GM19328 (cell line): ENCODE results near the gene UBE2H.

ENCODE experiments used
- ATAC-seq: cut with Tn5 transposase; IDR thresholded peaks from one replicate; pipeline ENCODE4 v1.9.1; 2021; ENCODE audit warnings: mild to moderate bottlenecking, moderate library complexity; ENCODE audit not compliant: unreplicated experiment

The UBE2H gene

DNA sequence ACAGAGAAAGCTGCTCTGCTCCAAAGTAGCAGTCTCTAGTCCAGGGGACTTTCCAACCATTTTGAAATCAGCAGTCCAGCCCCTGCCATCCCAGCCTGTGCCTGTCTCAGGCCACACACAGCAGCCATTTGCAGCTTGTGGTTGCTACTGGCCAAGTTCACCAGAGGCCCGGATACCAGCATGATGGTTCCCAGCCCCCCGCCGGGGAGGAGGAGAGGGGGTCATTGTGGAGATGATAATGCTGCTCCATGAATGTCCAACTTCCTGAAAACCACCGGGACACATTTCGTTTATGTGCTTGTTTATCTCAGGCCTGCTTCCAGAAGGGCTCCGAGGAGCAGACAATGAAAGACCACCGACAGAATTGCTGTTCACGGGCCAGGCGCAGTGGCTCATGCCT is 160.0 kb downstream of the UBE2H start:
- ATAC-seq, result no peak

DNA sequence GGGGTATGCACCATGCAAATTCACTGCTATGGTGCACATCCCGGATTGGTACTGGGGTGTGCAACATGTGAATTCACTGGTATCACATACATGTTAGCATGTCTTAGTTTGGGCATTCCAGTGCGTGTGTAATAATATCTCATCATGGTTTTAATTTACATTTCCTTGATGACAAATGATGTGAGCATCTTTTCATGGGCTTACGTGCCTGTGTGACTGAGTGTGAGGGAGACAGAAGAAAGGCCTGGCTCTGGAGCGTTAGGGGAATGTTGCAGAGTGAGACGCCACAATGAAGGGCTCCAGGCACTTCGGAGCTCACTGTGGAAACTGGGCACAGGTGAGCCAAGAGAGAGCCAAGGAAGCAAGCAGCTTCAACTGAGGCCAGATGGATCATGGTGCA is 162.6 kb downstream of the UBE2H start:
- ATAC-seq, result no peak

DNA sequence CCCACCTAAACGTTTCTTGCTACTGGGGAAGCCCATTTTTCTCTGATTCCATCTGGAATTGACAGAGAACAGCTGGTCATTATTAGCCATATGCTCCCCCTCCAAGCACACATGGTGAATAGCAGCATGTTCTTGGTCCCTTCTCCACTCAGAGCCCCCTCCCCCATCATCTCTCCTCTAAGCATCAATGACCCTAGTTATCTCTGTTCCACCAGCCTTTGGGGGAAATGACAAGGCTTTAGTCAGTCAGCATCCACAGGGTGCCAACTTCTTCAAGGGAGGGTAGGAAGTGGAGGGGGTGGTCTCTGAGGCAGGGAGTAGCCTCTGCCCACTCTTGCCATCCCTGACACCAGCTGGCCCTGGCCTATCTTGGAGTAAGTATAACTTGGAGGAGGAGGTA is 163.1 kb downstream of the UBE2H start:
- ATAC-seq, result no peak

DNA sequence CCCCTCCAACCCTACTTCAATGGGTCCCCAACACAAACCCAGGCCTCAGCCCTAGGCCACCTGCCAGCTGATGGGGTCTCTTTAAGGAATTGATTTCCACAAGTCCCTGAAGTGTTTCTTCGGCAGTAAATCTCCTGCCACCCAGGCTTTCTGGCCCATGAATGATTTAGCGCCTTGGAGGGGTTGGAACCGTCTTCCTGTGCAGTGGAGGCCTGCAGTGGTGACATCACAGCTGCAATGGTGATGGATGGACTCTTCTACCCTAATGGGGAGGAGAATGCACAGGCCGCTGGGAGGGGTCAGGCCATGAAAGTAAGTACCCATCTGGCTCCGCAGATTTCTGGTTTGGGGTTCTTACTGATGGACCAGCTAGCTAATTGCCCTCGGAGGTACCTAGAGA is 163.8 kb downstream of the UBE2H start:
- ATAC-seq, result no peak

DNA sequence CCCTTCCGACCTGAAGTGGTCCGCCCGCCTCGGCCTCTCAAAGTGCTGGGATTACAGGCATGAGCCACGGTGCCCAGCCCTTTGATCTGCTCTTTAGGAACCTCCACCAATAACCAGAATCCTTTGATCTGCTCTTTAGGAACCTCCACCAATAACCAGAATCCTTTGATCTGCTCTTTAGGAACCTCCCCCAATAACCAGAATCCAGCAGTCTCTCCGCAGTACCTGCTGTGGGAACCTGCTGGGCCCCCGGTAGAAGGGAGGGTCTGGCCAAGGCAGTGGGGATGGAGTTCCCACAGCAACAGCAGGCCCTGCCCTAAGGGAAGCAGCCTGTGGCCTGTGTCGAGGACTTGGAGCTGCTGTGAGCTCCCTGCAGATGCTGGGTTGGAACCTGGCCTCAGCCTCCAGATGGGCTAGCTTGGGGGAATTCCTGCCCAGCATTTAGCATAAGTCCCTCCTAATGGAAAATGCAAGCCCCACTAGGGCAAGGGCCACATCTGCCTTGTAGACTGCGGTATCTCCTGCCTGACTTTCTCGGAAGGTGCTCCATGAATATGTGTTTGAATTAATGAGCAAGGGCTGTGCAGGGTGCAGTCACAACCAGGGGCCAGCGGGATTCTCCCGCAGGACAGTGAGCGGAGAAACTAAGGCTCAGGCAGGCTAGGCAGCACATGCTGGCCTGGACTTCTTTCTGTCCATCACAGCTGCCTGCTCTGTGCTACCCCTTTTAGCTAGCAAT is 165.8 kb downstream of the UBE2H start:
- no peak for ATAC-seq

DNA sequence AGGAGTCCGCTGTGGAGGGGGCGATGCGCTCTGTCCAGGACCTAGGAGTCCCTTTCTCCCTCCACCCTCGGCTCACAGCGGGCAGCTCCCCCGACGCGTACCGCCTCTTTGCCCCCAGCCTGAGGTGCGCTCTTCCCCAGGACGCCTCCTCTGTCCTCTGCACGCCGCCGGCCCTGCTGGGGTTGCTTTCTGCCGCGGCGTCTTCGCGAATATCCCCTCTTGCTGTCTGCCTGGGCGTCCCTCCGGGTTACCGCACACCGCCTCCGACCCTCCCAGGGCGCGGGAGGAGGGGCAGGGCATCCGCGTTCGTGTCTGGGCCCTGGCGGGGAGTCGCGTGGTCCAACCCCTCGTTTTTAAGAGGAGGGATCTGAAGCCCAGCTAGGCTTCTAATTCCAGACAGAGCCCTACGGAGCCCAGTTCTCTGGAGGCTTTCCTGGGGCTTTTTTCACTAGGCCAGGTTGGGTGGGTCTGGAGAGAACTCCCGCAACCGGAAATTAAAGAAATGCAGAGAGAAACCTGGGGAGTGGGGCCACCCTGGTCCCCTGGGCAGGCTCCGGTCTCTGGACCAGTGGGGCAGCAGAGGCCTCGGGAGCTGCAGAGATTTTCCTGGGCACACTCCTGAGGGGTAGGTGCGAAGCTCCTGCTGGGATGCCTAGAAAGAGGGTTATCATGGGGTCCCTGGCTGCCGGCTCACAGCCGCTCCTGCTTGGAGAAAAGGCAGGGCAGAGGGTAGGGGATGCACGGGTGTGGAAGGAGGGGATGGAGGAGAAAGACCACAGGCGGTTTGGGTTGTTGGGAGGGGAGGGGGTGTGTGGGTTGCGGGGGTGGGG is 166.9 kb downstream of the UBE2H start:
- ATAC-seq, result no peak

DNA sequence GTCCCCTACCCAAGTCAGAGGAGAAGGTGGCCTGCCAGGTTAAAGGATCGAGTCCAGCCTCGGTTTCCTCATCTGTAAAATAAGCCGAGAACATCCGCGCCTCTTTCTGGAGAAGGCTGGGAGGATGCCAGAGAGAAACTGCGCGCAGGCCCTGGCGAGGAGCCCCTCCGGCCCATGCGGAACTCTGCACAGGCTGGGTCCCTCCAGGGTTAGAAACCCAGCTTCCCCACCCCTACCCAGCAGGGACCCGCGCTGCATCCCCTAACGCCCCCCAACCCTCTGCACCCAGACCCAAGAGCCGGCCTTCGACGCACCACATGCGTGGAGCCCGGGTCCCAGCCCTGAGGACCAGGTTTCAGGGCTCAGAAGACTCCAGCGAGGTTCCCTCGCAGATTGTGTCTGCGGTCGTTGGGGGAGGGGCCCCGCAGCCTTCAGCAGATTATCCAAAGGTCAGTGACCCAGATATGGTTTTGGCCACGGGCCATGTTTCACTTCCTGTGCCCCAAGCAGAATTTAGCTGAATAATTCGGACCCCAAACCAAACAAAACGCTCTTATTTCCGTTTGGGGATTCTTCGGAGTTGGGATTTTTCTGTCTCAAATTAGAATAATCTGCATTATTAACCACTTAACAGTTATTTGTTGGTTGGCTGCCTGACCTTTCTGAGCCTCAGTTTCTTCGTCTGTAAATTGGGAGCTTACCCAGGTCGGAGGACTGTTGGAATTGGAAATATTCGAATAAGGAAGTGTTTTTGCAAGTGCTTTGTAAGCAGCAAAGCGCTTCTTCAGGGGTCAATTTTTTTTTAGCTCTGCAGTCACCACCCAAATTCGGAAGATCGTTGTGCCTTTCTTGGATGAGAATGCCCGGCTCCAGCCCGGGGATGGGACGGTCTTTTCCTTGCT is 167.7 kb downstream of the UBE2H start:
- no peak for ATAC-seq

DNA sequence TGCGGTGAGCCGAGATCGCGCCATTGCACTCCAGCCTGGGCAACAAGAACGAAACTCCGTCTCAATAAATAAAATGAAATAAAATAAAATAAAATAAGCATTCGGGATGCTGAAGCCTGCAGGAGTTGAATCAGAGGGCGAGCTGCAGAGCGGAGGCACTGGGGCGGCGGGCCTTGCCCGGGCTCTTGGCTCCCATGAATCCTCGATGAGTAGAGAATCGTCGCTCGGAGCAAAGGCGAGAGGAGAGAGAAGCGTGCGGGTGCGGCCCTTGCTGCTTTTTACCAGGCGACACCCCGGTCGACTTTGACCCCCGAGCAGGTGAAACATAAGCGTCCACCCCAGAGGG is 168.3 kb downstream of the UBE2H start:
- no peak for ATAC-seq

DNA sequence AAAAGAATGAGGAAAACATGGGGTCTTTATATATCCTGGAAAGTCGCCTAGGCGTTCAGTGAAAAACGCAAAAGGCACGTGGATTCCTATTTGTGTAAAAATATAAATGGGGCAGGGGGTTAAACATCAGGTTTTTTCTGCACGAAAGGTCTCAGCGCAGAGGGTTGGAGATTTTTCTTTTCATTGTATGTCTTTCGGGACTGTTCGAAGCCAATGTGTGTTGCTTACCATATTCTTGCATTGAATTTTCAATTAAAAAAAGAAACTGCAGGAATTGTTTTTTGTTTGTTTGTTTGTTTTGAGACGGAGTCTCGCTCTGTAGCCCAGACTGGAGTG is 169.2 kb downstream of the UBE2H start:
- no peak for ATAC-seq

DNA sequence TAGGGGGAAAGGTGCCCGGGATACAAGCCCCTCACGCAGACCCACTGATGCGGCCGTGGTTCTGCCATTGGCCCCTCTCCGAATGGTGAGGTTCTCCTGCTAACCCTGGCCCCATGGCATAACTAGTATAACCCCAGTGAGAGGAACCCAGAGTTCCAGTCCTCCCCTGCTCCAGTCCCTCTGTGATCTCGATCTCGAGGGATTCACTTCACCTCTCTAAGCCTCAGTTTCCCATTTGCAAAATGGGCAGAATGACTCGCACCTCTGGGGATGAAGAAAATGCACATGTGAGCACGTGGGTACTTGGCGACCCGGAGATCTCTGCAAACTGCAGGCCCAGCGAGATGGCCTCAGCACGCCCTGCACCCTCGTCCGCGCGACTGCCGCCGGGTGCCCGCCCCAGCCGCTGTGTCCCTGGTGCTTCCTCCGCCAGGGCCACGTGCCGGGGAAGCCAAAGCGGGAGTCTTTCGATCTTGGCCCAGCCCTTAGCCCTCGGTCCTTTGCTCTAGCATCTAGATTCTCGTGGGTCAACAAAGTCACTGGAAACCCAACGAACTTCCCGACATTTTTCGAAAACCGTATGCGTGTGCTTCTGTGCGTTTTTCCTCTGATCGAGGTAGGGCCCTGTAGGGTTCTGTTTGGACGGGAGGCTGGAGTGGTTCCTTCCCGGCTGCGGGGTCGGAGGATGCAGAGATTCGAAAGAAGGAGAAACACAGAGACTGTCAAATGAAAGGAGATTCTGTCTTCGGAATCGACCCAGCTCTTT is 169.8 kb downstream of the UBE2H start:
- no peak for ATAC-seq

DNA sequence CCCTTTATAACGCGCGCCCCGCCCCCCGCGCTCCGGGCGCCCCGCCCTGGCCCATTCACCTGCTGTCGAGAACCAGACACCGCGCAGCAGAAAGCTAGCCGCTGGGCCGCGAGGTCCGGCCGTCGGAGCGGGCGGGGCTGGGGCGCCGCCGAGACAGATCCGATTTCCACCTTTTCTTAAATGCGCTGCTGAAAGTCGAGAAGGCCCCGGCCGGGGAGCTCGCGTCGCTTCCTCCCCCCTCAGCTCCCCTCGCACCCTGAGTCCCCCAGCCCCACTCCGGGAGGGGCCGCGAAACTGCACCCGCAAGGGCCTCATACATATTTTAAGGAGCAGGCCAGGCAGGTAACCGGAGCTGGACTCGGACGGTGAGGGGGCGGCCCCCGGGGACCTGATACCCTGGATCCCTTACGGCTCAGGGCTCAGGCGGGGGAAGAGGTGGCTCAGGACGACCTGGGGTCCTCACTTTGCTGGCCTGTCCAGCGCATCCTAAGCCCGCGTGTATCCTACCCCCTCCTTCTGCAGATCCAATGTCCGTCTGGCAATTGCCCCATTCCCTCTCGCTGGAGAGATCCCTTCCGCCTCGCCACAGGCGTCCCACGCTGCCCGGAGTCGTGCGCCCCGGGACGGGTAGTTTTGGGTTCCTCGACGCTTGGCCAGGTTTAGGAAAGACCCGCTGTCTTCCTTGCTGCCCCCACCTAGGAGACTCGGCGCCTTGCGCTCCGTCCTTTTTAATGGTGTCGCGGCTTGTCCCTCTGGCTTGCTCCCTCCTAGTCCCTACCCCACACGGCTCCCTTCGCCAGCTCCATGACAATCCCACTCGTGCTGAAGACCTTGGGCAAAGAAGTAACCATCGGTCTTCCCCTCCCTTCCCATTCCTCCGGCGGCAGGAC is 170.6 kb downstream of the UBE2H start:
- ATAC-seq, result no peak

DNA sequence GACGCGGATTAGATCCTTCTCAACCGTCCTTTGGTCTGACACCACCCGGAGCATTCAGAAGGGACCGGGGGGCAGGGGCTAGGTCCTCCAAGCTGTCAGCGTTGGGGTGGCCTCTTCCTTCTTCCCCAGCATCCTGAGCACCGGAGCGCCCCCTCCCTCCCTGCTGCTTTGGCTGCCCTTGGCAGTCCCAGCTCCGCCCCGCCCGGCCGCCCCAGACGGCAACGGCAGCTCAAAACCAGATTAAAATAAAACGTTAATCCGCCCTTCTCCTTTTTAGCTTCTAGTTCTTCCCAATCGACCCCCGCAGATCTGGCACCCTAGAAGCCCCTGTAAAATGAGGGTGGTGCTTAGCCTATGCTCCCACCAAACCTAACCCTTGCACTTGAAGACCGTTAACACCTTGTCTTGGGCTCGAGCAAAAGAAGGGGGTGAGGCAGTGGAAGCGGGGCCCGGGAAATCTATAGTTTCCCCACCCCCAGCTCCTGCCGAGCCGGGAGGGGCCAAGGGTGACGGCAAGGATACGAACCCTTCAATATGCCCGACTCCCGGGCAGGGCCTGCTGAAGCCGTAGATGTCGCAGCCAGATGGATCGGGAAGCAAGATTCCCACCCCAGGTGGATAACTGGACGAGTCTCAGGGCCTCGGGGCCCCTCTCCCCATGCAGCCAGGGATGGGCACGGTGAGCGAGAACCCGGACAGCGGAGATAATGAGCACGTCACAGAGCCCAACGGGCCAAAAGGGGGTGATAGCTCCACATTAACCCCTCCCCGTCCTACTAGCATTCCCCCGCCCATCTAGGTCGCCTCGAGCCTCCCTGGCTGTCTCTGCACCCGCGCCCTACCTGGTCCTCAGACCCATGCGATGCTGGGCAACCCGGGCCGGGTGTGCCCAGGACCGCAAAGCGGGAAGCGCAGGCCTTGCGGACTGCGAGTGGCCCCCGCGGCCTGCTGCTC is 171.5 kb downstream of the UBE2H start:
- no peak for ATAC-seq
